Measurements from ENCODE around the gene NUBP2.
A peak's percentile ranks its signal among the peaks of the same experiment; 100 is the strongest.

The NUBP2 gene

GRCh38 chr16:1772908-1773702, 9.7 kb upstream of the NUBP2 start, which contains the start of gene MRPS34:
Gene MRPS34 (minus strand): TSS chr16:1773134. CDS start chr16:1773119, 15 bp downstream.
- DNase-seq, result peak; percentile 93

DNA sequence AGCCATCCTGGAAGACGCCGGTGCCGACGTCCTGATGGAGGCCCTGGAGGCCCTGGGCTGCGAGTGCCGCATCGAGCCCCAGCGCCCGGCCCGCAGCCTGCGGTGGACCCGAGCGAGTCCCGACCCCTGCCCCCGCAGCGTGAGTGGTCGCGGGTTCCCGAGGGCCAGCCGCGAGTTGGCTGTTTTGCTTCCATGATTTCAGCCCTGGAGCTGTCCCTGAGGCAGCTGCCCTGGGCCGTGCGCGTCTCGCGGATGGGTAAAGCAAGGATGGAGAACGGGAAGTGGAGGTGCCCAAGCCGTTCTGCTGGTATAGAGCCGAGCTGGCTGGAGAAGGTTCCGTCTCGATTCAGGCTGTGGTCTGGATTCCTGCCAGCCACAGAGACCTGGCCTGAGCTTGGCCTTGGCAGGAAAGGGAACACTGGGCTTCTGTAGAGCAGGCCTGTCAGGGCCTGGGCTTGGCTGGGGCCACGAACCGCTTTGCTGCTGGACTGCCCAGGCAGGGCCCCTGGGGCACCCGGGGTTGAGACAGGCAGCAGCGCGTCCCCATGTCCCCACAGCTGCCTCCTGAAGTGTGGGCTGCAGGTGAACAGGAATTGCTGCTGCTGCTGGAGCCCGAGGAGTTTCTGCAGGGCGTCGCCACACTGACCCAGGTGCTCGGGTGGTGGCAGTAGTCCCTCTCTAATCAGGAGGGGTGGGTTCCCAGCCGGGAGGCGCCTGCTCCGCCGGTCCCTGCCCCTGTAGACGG, 8.9 kb upstream of the NUBP2 start:
- no peak for DNase-seq

- no peak for DNase-seq
These were observed 8.3 kb upstream of the NUBP2 start for GRCh38 chr16:1774448-1774780.

- no peak for DNase-seq
These were observed 7.5 kb upstream of the NUBP2 start for GRCh38 chr16:1775006-1775845.

DNA sequence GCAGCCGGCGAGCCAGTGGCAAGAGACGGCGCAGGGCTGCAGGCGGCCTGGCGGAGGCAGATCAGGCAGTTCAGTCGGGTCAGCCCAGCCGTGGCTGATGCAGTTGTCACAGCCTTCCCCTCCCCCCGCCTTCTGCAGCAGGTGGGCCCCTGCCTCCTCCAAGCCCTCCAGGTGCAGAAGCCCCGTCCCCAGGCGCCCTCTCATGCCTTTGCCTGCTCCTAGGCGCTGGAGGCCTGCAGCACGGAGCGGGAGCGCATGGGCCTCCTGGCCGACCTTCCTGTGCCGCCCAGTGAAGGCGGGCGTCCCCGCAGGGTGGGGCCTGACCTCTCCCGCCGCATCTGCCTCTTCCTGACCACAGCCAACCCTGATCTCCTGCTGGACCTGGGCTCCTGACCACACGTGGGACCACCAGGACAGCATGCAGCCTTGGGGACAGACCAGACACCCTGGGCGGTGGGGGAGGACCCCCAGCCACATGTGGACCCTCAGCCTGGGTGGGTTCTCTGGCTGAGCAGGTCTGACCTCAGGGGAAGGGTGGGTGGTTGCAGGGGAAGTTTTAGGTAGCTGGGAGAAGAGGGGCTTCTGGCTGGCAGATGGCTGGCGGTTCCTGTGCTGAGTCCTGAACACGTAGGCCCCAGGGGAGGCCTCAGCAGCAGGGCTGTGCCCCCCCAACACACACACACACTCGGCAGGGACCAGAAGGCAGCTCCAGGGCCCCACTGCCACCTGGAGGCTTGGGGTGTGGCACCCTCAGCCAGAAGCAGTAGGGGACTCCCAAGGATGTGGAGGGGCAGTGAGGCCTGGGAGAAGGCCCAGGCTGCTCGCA, 6.7 kb upstream of the NUBP2 start:
- no peak for DNase-seq

- no peak for DNase-seq
These were observed 6.1 kb upstream of the NUBP2 start for GRCh38 chr16:1776672-1776955.

- DNase-seq, result no peak
These were observed 5.8 kb upstream of the NUBP2 start for GRCh38 chr16:1776991-1777374.

GRCh38 chr16:1777375-1778199, 5.2 kb upstream of the NUBP2 start:
- DNase-seq, result no peak

DNA sequence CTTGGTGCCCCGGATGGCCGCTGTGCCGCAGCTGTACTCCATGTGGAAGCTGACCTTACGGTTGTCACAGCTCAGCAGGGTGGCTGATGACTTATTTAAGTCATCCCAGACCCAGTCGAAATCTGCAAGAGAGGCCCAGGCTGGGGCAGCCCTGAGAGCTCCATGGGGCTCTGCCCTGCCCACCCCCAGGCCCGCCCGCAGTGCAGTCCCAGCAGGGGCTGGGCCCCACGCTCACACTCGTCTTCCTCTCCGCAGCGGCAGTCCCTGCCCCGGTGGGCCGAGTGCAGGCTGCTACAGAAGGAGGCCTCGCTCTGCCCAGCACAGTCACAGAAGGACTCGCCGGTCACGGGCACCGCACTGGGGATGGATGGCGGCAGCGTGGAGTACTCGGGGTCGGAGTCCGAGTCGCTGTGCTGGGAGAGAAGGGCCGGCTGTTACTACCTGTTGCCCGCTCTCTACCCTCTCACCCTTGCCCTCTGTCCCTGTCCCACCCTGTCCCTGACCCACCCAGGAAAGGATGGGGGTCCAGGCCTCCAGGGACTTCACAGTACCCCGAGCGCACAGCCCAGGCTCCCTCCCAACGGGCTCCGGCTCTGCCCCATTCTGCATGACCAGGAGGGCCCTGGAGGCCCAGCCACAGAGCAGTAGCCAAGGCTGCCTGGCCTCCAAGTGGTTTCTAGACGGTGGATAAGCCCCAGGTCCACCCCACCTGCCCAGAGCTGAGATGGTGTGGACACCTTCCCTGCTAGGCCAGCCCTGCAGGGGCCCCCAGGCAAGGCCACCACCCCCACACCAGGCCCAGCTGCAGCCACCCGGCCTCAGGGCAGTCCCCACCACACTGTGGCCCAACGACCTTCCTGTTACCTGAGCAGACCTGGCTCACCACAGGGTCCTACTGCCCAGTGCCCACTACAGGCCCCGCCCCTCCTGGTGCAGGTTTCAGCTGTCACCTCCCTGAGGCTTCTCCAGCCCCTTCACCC, 4.3 kb upstream of the NUBP2 start:
- DNase-seq, result no peak

GRCh38 chr16:1779234-1779701, 3.5 kb upstream of the NUBP2 start:
- DNase-seq, result no peak

DNA sequence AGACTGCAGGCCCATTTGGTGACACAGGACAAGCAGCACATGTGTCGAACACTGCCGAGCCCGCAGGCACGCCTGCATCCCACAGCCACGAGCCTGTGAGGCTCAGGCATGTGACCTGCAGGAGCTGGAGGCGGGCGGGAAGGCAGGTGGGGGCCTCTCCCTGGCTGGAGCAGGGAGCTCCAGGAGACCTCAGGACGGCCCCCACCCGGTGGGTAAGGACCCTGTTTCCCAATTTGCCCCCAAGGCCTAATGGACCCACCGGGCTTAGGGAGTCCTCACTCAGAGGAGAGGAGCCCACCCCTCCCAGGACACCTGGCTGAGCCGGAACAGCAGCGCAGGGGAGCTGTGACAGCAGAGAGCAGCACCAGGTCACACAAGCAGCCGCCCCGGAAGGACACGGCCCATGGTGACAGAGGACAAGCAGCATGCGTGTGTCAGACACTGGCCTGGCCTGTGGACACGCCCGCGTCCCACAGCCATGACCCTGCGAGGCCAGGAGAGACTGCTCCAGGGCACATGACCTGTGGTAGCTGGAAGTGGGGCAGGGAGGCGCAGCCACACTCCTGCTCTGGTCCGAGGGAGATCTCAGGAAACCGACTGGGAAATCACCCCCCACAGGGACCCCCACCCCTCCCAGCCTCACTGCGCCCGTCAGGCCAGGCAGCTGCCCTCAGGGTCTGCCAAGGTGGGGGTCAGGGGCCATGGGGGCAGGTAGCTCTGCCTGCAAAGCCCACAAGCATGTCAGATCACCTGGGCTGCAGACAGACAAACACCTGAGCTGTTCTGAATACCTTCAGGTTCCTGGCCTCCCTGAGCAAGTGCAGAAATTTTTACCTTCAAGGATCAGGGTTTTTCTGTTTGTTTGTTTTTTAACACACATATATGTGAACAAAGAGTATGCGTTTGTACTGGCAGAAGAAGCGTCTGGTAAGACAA, 2.8 kb upstream of the NUBP2 start:
- no peak for DNase-seq

DNA sequence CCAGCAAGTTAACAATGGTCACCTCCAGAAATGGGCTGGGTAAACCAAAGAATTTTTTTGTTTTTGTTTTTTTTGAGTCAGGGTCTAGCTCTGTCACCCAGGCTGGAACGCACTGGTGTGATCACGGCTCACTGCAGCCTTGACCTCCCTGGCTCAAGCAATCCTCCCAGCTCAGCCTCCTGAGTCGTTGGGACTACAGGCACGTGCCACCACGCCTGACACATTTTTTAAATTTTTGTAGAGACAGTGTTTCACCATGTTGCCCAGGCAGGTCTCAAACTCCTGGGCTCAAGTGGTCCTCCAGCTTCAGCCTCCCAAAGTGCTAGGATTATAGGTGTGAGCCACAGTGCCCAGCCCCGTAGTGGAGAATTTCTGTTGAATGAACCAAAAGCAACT, 2.1 kb upstream of the NUBP2 start:
- no peak for DNase-seq

GRCh38 chr16:1781254-1781653, 1.5 kb upstream of the NUBP2 start:
- DNase-seq, result no peak

DNA sequence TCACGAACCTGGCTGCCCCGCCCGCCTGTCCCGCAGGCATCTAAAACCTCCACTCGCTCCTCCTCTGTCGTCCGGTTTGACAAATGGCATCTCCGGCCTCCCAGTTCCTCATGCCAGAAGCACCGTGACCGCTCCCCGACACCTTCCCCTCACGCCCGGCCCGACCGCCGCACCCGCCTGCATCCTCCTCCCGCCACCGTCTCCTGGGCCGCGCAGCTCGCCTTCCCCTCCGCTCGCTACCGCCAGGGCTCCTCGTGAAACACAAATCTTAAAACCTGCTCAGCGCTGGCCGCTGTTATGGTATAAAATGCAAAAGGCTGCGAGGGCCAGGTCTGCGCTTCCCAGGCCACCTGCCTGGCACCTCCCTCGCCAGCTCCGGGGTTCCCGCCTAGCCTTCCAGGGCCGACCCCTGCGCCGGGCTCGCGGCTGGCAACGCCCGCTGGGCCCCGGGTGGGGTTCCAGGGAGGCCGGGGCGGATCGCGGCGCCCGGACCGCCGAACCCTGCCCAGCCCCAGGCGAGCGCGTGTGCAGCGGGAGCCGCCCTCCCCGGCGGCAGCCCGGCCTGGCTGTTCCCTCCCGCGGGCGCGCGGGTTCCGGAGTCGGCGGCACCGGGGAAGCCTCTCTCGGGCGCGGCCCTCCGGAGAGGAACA, 877 bp upstream of the NUBP2 start:
- no peak for DNase-seq

DNA sequence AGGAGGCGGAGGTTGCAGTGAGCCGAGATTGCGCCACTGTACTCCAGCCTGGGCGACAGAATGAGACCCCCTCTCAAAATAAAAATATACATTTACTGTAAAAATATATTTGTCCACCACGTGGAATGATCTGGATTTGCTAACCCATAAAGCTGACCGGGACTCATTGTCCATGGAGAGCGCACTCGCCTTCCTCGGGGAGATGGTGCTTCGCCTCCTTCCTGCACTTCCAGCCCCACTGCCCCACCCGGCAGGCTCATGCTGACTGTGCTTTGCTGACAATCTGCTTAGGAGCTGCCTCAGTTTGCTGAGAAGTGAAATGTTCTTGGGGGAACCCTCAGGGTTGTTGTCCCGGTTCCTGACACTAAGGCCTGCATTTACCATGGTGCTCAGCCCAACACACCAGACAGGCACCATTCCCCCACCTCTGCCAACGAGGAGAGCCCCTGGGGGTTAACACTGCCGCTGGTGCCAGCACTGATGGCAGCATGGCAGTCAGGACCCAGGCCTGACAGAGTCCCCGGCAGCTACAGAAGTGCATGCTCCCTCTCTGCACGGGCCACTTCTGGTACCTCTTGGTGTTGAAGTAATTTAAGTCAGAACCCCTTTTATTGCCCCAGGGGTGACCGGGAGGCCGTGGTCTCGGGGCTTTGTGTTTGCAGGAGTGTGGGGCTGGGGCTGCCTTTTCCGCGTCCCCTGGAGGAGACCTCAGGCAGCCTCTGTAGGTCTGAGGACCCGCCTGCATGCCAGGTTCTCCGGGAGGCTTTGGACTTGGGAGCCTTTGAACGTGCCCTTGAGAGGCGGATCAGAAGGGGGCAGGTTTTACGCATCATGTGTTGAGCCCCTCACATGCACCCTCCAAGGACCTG, 2.5 kb downstream of the NUBP2 start:
- no peak for DNase-seq

- DNase-seq, result no peak
These were observed 3.0 kb downstream of the NUBP2 start for GRCh38 chr16:1785846-1786170.

- peak; percentile 49 for DNase-seq
These were observed 3.7 kb downstream of the NUBP2 start for GRCh38 chr16:1786242-1787055.

Data from islet precursor cell (in vitro differentiated cells).